GM12878 (cell line): ENCODE data around the gene PXMP2. TPM values are rescaled to one million over a fixed set of nuclear protein-coding genes. Genes with fewer than 3 reads are reported as not detected.

ENCODE experiments used
- ATAC-seq: fragments of 200-7000 bp; cut with Tn5 transposase; 3 replicates; pipeline ENCODE4 v1.9.1; 2020; ENCODE audit warnings: mild to moderate bottlenecking, moderate library complexity
- BruUV-seq: library from RNA; stranded (reverse); fragments of 400-500 nt; replicated peaks from 2 replicates; lab custom pipeline; 2021; lab: Mats Ljungman, UMichigan
- CTCF ChIA-PET: fragments of 300-600 bp; sonication (Branson Sonifier 250); formaldehyde crosslinking; extraction: SDS; loops from one replicate; lab custom pipeline; 2021; ENCODE audit warnings: inconsistent platforms; lab: Yijun Ruan, JAX
- POLR2A ChIA-PET: fragments of 350-600 bp; formaldehyde crosslinking; extraction: SDS; loops from one replicate; lab custom pipeline; 2021; ENCODE audit warnings: inconsistent platforms; lab: Charles Lee
- RAD21 ChIA-PET: fragments of 300-600 bp; sonication (Branson Sonifier 250); formaldehyde crosslinking; loops from one replicate; lab custom pipeline; 2023; ENCODE audit warnings: antibody characterized with exemption; ENCODE audit not compliant: unreplicated experiment; lab: Charles Lee
- SMC1A ChIA-PET: fragments of 300-600 bp; sonication (Branson Sonifier 250); formaldehyde crosslinking; loops from one replicate; lab custom pipeline; 2023; ENCODE audit not compliant: unreplicated experiment, uncharacterized antibody; lab: Charles Lee
- DNase-seq: peaks from one replicate; pipeline ENCODE4 v3.0.0-alpha.2; 2011; ENCODE audit warnings: low read depth, low spot score
- FAIRE-seq: peaks from 3 replicates; lab custom pipeline; 2011; peaks lifted over from hg19 to GRCh38; lab: Jason Lieb, UNC
- H2AFZ ChIP-seq: 2 replicates; pipeline ENCODE4 v1.6.0; 2011; ENCODE audit warnings: low read depth, low read length, control low read depth; ENCODE audit not compliant: control insufficient read depth
- H3K27ac ChIP-seq: 2 replicates; pipeline ENCODE4 v1.5.1; 2011; ENCODE audit warnings: control low read depth; ENCODE audit not compliant: control insufficient read depth, insufficient read depth
- H3K27me3 ChIP-seq, 2 experiments: replicated peaks in 1 of 2; 2 replicates each; pipeline versions ENCODE4 v1.6.0 to v1.6.1; 2011; ENCODE audit warnings: low read length in 1 of 2; ENCODE audit not compliant: control insufficient read depth in 2 of 2, insufficient read depth in 2 of 2
- H3K36me3 ChIP-seq, 2 experiments: 2 replicates each; pipeline ENCODE4 v1.5.1; 2011; ENCODE audit warnings: low read length in 1 of 2; ENCODE audit not compliant: control insufficient read depth in 2 of 2, insufficient read depth in 2 of 2
- H3K4me1 ChIP-seq: 2 replicates; pipeline ENCODE4 v1.6.1; 2011; ENCODE audit warnings: mild to moderate bottlenecking, low read length, moderate library complexity, mixed read lengths; ENCODE audit not compliant: control insufficient read depth, insufficient read depth
- H3K4me2 ChIP-seq: 2 replicates; pipeline ENCODE4 v1.6.0; 2011; ENCODE audit warnings: control low read depth; ENCODE audit not compliant: control insufficient read depth, insufficient read depth
- H3K4me3 ChIP-seq: fragments of 200-600 bp; sonication (generic); 2 replicates; pipeline ENCODE4 v1.5.1; 2016
- H3K79me2 ChIP-seq: 2 replicates; pipeline ENCODE4 v1.6.0; 2011; ENCODE audit warnings: low read length; ENCODE audit not compliant: control insufficient read depth, insufficient read depth
- H3K9ac ChIP-seq: 2 replicates; pipeline ENCODE4 v1.8.0; 2011; ENCODE audit warnings: low read length, control low read depth, mixed read lengths; ENCODE audit not compliant: control insufficient read depth, insufficient read depth
- H3K9me3 ChIP-seq: replicated peaks from 3 replicates; pipeline ENCODE4 v1.5.1; 2011; ENCODE audit warnings: mild to moderate bottlenecking, low read length; ENCODE audit not compliant: control insufficient read depth, insufficient read depth
- H4K20me1 ChIP-seq: 2 replicates; pipeline ENCODE4 v1.6.0; 2011; ENCODE audit not compliant: control insufficient read depth, insufficient read depth
- ASH2L ChIP-seq: fragments of 300-600, 200-600 bp; sonication (generic); IDR thresholded peaks from 2 replicates; pipeline ENCODE4 v1.6.1; 2017; ENCODE audit warnings: low read depth, mild to moderate bottlenecking, borderline replicate concordance
- BCL11A ChIP-seq: IDR thresholded peaks from 2 replicates; pipeline ENCODE4 v1.6.1; 2011; ENCODE audit warnings: low read depth, low read length
- CREM ChIP-seq: IDR thresholded peaks from 2 replicates; pipeline ENCODE4 v1.6.1; 2014; ENCODE audit warnings: antibody characterized with exemption, low read depth
- EED ChIP-seq: sonication (generic); IDR thresholded peaks from 2 replicates; pipeline ENCODE4 v1.6.1; 2016; ENCODE audit warnings: antibody characterized with exemption, low read depth
- EGR1 ChIP-seq, 2 experiments: IDR thresholded peaks; 1 replicate in 1 of 2; 2 replicates in 1 of 2; pipeline ENCODE4 v1.6.1; 2011 to 2012; ENCODE audit warnings: low read depth in 2 of 2, low read length in 2 of 2, borderline replicate concordance in 1 of 2, mild to moderate bottlenecking in 1 of 2, moderate library complexity in 1 of 2
- ESRRA ChIP-seq: IDR thresholded peaks from 2 replicates; pipeline ENCODE4 v1.6.1; 2012; ENCODE audit warnings: mild to moderate bottlenecking, low read length, improper control_type of control experiment
- FOXM1 ChIP-seq: IDR thresholded peaks from 2 replicates; pipeline ENCODE4 v1.6.1; 2012; ENCODE audit warnings: low read depth, mild to moderate bottlenecking, inconsistent platforms, low read length, moderate library complexity
- HSF1 ChIP-seq: fragments of 150-350 bp; IDR thresholded peaks from 2 replicates; pipeline ENCODE4 v1.6.1; 2014; ENCODE audit warnings: mild to moderate bottlenecking, low read depth, low read length
- NKRF ChIP-seq: fragments of 450-650 bp; conservative IDR thresholded peaks from 2 replicates; pipeline ENCODE4 v1.6.1; 2017; ENCODE audit warnings: mild to moderate bottlenecking, moderate library complexity
- SIN3A ChIP-seq: IDR thresholded peaks from 2 replicates; pipeline ENCODE4 v1.6.1; 2012; ENCODE audit warnings: low read depth, low read length, improper control_type of control experiment
- STAT1 ChIP-seq: fragments of 450-650 bp; conservative IDR thresholded peaks from 2 replicates; pipeline ENCODE4 v1.6.1; 2014; ENCODE audit warnings: antibody characterized with exemption, mild to moderate bottlenecking
- ZSCAN29 ChIP-seq: fragments of 450-650 bp; IDR thresholded peaks from 2 replicates; pipeline ENCODE4 v1.6.1; 2017; ENCODE audit warnings: mild to moderate bottlenecking, moderate library complexity
- WGBS: methylation state at CpG from one replicate; pipeline ENCODE4 v1.1.6; 2016; ENCODE audit warnings: low lambda C conversion rate; ENCODE audit not compliant: insufficient replicate concordance, insufficient coverage; ENCODE audit errors: missing lambda C conversion rate; 5-methylcytosine and 5-hydroxymethylcytosine counted together
- in situ Hi-C: fragments of 300-500 bp; cut with MboI; formaldehyde crosslinking; loops from 9 replicates; pipeline ENCODE4 v1.14.3; 2018; ENCODE audit warnings: mixed read lengths
- intact Hi-C: fragments of 100-400 bp; cut with micrococcal nuclease; formaldehyde crosslinking; loops from one replicate; pipeline ENCODE4 v1.14.2; 2022; ENCODE audit not compliant: unreplicated experiment
- polyA plus RNA-seq, 11 experiments: library from polyadenylated mRNA; depleted of rRNA in 4 of 11; unstranded in 6 of 11; stranded (reverse) in 5 of 11; fragments of >200 nt; fragmentation: Nextera tagmentation in 4 of 11; fragmentation: Illumina TruSeq in 1 of 11; extraction: Ambion mirVana in 4 of 11; extraction: Trizol in 1 of 11; gene quantifications; 1 replicate in 1 of 11; 2 replicates in 10 of 11; pipeline versions ENCODE4 v1.2.1 to v1.2.3, GENCODE V29; 2011 to 2016; ENCODE audit warnings: inconsistent platforms in 2 of 11, missing spikeins in 2 of 11, low read depth in 1 of 11
- total RNA-seq, 4 experiments: library from RNA; depleted of rRNA in 3 of 4; stranded (reverse); fragments of >200 nt in 3 of 4; fragmentation: Illumina TruSeq in 1 of 4; extraction: Trizol in 1 of 4; gene quantifications; 2 replicates each; pipeline versions ENCODE4 v1.2.1 to v1.2.3, GENCODE V29; 2013 to 2021
- TF ChIP-seq, protein P1 (sequence below): IDR thresholded peaks from 2 replicates; pipeline ENCODE4 v1.6.1; 2011; ENCODE audit warnings: low read depth, mild to moderate bottlenecking, low read length, moderate library complexity, borderline replicate concordance; ENCODE audit errors: extremely low read depth
- TF ChIP-seq, protein P2 (sequence below): IDR thresholded peaks from 2 replicates; pipeline ENCODE4 v1.6.1; 2012; ENCODE audit warnings: low read length, inconsistent platforms

Gene PXMP2
- total and polyA plus RNA-seq, 10 of the 15 experiments (the other 5 are each of a cell fraction or from before 2014, with no cell fraction given), result 4.0 to 97.8 (median 42.0) TPM

DNA sequence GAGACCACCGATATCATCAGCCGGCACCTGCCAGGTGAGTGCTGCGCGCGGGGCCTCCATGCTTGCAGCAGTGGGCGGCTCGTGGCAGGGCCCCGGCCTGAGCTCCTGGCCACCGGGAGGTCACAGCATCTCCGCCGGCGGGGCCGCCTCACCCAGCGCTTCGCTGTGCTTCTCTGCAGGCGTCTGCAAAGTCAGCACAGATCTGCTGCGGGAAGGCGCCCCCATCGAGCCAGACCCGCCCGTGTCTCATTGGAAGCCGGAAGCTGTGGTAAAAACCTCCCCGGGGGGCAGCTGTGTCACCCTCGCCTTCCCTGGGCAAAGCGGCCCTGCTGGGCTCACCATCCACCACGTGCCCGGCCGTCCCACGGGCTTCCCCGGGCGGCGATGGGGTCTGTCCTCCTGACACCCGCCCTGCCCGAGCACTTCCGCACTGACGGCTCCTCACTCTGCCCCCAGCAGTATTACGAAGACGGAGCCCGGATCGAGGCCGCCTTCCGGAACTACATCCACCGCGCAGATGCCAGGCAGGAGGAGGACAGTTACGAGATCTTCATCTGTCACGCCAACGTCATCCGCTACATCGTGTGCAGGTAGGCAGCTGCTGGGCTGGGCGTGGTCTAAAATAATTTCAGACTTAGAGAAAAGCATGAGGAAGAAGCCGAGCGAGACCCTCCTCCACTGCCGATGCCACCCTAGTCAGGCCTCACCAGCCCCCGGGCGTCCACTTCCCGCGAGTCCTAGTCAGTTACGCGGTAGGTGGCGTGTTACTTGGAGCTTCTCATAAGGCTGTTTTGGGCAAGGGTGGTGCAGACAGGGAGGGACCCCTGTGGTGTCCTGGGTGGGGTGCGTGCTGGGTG, 30.4 kb downstream of the PXMP2 start (continued):
- no peak for TF ChIP-seq NKRF
- no peak for TF ChIP-seq HSF1
- TF ChIP-seq ZSCAN29, result no peak
- TF ChIP-seq ASH2L, result no peak
- no peak for TF ChIP-seq STAT1

GRCh38 chr12:132718644-132719043, 31.3 kb downstream of the PXMP2 start:
- BruUV-seq, result no TSS peak
- Histone ChIP-seq H3K9ac (no peak overlapping the region), H3K9me3 (no peaks in the 10 kb centered on the region), H3K27ac (no peak overlapping the region), H3K36me3 (peaks cover 27 to 45% of the 10 kb centered on the region in 2 experiments), H3K4me3 (no peak overlapping the region), H4K20me1 (0 out of 2 replicates have a peak, but pooled peaks cover 3% of the 10 kb centered on the region), H2AFZ (no peak overlapping the region), H3K4me1 (no peaks in the 10 kb centered on the region), H3K79me2 (peaks cover 14% of the 10 kb centered on the region), H3K4me2 (no peak overlapping the region), H3K27me3 (no peaks in the 10 kb centered on the region)
- RAD21 ChIA-PET, result no interaction called here
- WGBS, result 91% methylated on average over 20 of the region's 21 CpGs
- DNase-seq (no peak), FAIRE-seq (no peak), ATAC-seq (no peak)
- intact Hi-C loops (no loop called here), in situ Hi-C loops (no loop called here)
- POLR2A ChIA-PET, result no interaction called here
- CTCF ChIA-PET, result no interaction called here
- SMC1A ChIA-PET, result no interaction called here
- no peak for TF ChIP-seq ESRRA
- TF ChIP-seq, protein P1, sequence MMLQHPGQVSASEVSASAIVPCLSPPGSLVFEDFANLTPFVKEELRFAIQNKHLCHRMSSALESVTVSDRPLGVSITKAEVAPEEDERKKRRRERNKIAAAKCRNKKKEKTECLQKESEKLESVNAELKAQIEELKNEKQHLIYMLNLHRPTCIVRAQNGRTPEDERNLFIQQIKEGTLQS, result no peak
- no peak for TF ChIP-seq SIN3A
- no peak for TF ChIP-seq CREM
- no peak for TF ChIP-seq EGR1 (IDR thresholded peaks at IDR 0.05; ENCODE audit: borderline replicate concordance in 1 of 2, low read depth in 2 of 2, low read length in 2 of 2)
- TF ChIP-seq EED, result no peak
- TF ChIP-seq, protein P2, sequence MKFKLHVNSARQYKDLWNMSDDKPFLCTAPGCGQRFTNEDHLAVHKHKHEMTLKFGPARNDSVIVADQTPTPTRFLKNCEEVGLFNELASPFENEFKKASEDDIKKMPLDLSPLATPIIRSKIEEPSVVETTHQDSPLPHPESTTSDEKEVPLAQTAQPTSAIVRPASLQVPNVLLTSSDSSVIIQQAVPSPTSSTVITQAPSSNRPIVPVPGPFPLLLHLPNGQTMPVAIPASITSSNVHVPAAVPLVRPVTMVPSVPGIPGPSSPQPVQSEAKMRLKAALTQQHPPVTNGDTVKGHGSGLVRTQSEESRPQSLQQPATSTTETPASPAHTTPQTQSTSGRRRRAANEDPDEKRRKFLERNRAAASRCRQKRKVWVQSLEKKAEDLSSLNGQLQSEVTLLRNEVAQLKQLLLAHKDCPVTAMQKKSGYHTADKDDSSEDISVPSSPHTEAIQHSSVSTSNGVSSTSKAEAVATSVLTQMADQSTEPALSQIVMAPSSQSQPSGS, result no peak
- TF ChIP-seq FOXM1, result no peak
- TF ChIP-seq BCL11A, result no peak
- no peak for TF ChIP-seq HSF1
